ENCODE results near the gene CCDC149. TPM values are rescaled to one million over a fixed set of nuclear protein-coding genes. Genes with fewer than 3 reads are reported as not detected.

Gene CCDC149
- total RNA-seq, 1 experiment from 2014 or later: 2.4 TPM

- DNase-seq (ENCODE audit: extremely low read depth, low read depth): no peak
These were observed 107.3 kb downstream of the CCDC149 start for GRCh38 chr4:24805566-24805965.

DNA sequence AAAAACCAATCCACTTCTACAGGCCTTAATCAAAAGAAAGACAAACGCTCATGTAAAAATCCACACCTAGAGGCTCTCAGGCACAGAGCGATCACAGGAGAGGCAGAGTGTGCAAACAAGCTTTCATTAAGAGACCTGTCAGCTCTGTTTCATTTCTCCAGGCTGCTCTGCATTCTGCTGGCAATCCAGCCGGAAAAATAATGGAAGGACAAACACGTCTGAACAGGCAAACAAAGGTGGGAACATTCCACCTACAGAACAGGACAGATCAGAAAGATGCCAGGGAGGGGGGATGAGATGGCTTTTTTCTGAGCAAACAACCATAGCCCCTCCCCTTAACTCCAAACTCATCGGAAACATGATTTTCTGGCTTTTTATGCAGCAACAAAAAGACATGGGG, 107.8 kb downstream of the CCDC149 start:
- DNase-seq (ENCODE audit: extremely low read depth, low read depth): no peak

GRCh38 chr4:24802648-24803047, 110.2 kb downstream of the CCDC149 start:
- DNase-seq (ENCODE audit: extremely low read depth, low read depth): no peak

GRCh38 chr4:24801136-24801855, 111.5 kb downstream of the CCDC149 start:
- no peak for DNase-seq (ENCODE audit: extremely low read depth, low read depth)

DNA sequence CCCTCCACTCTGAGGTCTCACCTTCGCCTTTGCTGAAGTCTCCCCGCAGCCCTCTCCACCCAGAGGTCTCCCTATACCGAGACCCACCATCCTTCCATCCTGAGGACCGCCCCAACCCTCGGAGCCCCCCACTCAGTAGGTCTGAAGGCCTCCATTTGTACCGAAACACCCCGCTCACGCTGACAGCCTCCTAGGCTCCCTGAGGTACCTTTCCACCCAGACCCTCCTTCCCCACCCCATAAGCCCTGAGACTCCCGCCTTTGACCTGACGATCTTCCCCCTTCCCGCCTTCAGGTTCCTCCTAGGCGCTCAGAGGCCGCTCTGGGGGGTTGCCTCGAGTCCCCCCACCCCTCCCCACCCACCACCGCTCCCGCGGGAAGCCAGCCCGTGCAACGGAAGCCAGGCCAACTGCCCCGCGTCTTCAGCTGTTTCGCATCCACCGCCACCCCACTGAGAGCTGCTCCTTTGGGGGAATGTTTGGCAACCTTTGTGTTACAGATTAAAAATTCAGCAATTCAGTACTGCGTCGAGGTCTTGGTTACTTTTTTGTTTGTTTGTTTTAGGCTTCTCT, 112.4 kb downstream of the CCDC149 start:
- no peak for DNase-seq (ENCODE audit: extremely low read depth, low read depth)

GRCh38 chr4:24799544-24800324, 113.1 kb downstream of the CCDC149 start:
- DNase-seq (ENCODE audit: extremely low read depth, low read depth): no peak

- no peak for DNase-seq (ENCODE audit: extremely low read depth, low read depth)
These were observed 113.7 kb downstream of the CCDC149 start for GRCh38 chr4:24799196-24799543.

DNA sequence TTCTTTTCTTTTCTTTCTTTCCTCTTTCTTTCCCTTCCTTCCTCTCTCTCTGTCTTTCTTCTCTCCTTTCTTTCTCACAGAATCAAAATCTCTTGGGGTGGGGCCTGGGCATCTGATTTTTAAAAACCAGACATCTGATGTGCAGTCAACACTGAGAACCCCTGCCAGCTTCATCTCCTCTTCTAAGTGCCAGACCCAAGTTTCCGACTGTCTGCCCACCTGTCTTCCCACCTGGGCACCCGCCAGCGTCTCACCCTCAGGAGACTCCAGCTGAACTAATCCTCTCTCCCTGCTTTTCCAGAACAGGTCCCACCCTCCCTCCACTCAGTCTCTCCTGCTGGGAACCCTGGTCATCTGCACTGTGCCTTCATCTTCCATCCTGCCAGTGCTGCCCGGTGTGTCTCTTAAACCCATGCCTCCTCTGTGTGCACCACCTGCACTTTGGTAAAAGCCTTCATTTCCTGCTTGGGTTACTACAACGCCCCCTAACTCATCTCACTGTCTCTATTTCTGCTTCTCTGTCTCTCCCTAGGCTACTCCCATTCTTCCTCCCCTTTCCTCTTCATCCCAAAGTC, 114.7 kb downstream of the CCDC149 start:
- no peak for DNase-seq (ENCODE audit: extremely low read depth, low read depth)

- DNase-seq (ENCODE audit: extremely low read depth, low read depth): no peak
These were observed 116.2 kb downstream of the CCDC149 start for GRCh38 chr4:24796620-24797019.

DNA sequence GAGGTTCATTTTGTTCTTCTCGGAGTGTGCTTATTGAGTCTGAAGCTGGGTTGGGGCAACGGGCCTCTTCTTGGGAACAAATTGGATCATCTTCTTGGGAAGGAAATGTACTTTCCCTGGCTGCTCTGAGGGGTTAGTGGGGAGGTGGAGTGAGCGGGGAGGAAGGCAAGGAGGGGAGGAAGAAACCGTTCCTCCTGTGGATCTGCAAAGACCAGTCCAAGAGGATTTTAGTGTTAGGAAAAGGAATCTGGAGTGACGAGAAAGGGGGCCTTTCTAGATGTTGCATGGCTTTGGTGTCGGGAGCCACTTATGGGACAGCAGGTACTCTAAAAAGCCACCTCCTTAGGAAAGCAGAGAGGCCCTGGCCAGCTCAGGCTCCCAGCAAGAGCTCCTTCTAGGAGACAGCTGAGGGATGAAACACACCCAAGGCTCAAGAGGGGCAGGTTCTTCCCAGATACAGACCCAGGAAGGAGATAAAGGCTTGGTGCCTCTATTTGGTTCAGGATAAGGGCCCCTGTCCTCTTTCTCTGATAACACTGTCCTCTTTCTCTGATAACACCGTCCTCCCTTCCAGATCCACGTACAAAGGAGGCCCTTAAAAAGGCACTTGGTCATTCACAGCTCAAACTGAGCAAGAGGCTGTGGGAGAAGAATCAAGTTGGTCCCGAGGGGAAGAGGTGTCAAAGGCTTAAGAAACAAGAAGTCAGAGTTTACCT, 117.0 kb downstream of the CCDC149 start:
- no peak for DNase-seq (ENCODE audit: extremely low read depth, low read depth)

- peak; percentile 11 for DNase-seq (ENCODE audit: extremely low read depth, low read depth)
These were observed 117.8 kb downstream of the CCDC149 start, which contains the start of gene SOD3 for GRCh38 chr4:24794916-24795665. TSS of gene SOD3 (plus strand) at chr4:24795573. CDS start at chr4:24799522, 3,949 bp downstream.

DNA sequence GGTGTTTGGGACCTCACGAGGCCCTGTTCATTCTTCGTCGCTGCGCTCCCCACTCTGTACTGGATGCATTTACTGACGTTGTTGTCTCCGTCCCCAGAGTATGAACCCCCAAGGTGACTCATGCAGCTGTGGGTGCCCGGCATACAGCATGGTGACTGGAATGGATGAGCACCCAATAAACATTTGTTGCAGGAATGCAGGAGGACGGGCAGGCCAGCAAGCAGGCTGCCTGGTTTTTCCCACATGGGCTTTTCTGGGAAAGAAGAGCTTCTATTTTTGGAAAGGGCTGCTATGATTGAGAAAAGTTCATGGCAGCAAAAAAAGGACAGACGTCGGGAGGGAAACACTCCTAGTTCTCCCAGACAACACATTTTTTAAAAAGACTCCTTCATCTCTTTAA, 118.4 kb downstream of the CCDC149 start:
- no peak for DNase-seq (ENCODE audit: extremely low read depth, low read depth)

GRCh38 chr4:24794051-24794450, 118.8 kb downstream of the CCDC149 start:
- DNase-seq (ENCODE audit: extremely low read depth, low read depth): no peak

DNA sequence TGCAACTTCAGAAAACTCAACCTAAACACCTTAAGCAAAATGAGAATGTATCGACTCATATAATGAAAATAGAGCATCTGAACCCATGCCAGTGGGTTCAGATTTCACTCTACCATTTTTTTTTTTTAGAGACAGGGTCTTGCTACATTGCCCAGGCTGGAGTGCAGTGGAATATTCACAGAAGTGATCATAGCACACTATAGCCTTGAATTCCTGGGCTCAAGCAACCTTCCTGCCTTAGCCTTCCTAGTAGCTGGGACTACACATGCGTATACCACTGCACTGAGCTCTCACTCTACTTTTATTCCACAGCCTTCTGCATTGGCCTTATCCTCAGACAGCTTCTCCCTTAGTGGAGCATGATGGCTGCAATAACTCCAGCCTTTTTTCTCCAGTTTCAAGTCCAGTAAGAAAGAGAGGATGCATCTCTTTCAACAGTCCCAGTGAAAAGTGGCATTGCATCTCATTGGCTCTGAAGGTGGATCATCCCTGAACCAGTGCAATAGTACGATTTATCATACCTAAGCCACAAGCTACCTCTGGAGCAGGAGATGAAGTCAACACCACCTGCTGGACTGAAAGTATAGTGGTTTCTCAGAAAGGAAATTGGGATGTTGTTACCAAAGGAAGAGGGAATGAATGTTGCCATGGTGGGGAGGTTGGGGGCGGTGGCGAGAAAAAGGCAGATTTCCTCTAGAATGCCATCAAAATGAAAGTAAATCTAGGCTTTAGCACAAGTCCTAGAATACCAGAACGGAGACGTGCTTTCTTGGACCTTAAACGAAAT, 119.4 kb downstream of the CCDC149 start:
- DNase-seq (ENCODE audit: extremely low read depth, low read depth): no peak

DNA sequence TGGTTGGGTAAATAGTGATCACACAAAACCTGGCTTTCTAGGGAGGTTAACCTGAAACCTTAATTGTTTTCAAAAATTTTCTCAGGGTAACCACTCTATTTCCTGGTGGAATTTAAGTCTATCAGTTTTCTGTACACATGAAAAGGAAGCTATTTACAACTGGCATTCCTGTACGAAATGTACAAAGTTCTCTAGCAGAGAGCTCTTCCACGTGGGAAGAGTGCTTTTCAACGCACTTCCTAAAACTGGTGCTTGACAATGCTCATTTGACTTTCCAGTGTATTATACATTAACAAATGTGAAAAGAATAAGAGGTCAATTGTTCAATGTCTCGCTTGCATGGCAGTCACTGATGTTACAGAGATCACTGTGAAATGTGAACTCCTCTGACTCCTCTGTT, 120.3 kb downstream of the CCDC149 start:
- no peak for DNase-seq (ENCODE audit: extremely low read depth, low read depth)

DNA sequence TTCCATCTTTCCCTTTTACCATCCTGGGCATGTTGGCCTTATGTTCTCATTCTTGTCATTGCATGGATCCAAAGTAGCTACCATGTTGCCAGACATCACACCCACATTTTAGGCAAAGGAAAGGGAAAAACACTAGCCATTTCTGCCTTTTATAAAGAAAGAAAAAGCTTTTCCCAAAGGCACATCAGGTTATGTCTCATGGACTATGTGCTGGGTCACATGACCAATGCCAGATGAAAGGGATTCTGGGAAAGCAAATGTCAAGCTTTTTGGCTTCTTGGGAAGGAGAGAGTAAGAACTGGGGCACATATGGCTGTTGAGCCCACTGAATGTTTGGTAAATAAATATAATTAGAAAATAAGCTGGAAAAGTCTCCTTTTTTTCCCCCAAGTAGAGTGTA, 121.8 kb downstream of the CCDC149 start:
- no peak for DNase-seq (ENCODE audit: extremely low read depth, low read depth)

DNA sequence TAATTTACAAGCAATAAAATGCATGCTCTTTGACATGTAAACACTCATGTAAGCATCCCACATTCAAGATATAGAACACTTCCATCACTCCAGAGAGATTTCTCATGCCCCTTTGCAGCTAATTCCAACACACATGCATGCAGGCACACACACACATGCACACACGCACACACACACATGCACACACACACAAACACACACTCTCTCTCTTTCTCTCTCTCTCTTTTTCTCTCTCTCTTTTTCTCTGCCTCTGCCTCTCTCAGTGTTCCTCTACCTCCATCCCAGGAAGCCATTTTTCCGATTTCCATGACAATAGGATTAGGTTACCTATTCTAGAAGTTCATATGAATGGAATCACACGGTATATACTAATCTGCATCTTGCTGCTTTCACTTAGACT, 129.3 kb downstream of the CCDC149 start:
- no peak for DNase-seq (ENCODE audit: extremely low read depth, low read depth)

DNA sequence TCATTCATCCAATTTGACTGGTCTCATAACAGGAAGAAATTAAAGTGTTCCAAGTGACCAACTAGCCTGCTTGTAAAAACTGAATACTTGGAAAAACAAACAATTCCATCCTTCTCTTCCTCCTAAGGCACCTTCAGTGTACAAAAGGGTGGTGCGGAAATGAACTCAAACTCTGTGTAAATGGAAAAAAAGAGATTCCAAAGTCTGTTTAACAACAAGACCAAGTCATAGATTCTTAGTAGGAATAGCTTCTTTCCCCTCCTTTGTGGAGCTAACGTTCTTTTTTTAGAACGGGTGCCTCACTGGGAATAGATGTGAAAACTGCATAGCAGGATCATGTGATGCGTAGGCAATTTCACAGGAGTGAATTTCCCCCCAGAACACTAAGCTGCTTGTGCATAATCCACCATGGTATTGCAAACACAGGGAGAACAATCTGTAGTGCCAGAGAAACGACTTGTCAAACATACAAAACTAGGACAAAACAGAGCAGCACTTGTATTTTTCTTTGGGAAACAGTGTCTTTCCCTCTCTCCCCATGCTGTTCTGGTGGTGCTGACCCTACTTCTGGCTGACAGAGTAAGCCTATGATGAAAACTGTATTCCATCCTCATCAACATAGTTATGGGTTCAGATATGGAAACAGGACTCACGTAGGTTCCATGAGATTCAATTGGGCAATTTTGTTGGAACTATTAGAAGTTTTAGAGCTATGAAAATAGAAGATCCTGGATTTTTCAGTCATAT, 130.7 kb downstream of the CCDC149 start:
- no peak for DNase-seq (ENCODE audit: extremely low read depth, low read depth)
